Measurements from ENCODE around the gene UNC45A.

Gene UNC45A

DNA sequence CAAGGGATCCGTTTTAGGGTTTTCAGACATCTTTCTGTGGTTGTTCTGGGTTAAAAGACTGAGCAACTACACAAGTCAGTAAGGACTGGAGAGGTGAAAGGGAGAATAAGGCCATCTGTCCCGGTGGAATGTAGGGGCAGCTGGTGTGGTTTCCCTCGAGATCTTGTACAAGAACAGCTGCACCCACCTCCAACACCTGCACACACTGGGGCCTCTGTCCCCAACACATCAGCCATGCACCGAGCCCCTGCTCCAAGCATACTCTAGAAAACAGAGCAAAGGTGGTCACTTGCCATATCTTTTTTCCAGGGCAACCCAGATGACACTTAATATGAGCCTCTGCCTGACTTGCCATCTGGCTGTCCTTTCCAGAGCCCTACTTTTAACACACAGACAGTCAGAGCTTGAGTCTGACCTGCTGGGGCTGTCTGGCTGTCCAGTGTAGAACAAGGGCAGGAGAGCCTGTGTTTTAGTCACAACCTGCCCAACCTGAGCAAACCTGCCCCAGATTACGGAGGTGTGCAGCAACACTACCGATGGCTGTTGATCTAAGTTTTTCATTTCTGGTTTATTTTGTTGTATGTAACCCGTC is 19.8 kb upstream of the UNC45A start:
- no peaks in the 10 kb centered on the region for H3K36me3 ChIP-seq (ENCODE audit: control insufficient read depth, insufficient read depth, low read length)

GRCh38 chr15:90915808-90916440 is 19.2 kb upstream of the UNC45A start:
- H4K8ac ChIP-seq (ENCODE audit: low read depth, low read length), result no peak overlapping the region
- H3K23ac ChIP-seq (ENCODE audit: low read length), result no peak overlapping the region
- no peak overlapping the region for H3K56ac ChIP-seq (ENCODE audit: low read length)
- H3K4ac ChIP-seq (ENCODE audit: low read depth, low read length), result no peak overlapping the region
- no peak overlapping the region for H2BK5ac ChIP-seq (ENCODE audit: low read length)
- H2AK5ac ChIP-seq (ENCODE audit: low read length), result no peak overlapping the region
- H3K79me2 ChIP-seq (ENCODE audit: control insufficient read depth, insufficient read depth, low read length), result no peaks in the 10 kb centered on the region
- H2BK15ac ChIP-seq (replicated peaks; ENCODE audit: low read depth), result no peak overlapping the region
- no peak overlapping the region for H3K4me2 ChIP-seq (ENCODE audit: low read length)
- no peak overlapping the region for H2BK120ac ChIP-seq (ENCODE audit: low read depth, low read length)
- no peaks in the 10 kb centered on the region for H3K4me1 ChIP-seq (ENCODE audit: control insufficient read depth, low read depth, low read length)
- H3K79me1 ChIP-seq (ENCODE audit: low read length), result no peaks in the 10 kb centered on the region
- H3K27me3 ChIP-seq (ENCODE audit: insufficient read depth, low read length, poor library complexity), result no peaks in the 10 kb centered on the region
- H3K18ac ChIP-seq (ENCODE audit: low read length), result no peak overlapping the region
- WGBS (ENCODE audit: extremely low coverage, insufficient coverage, low lambda C conversion rate), result no CpG with 5 or more reads among the region's 25 CpGs
- no peak overlapping the region for H3K4me3 ChIP-seq (ENCODE audit: low read length)
- H4K5ac ChIP-seq (ENCODE audit: low read length), result no peak overlapping the region
- DNase-seq, result peak; percentile 28
- H3K36me3 ChIP-seq (ENCODE audit: control insufficient read depth, insufficient read depth, low read length), result no peaks in the 10 kb centered on the region
- H3K9ac ChIP-seq (ENCODE audit: low read length), result no peak overlapping the region
- no peak overlapping the region for H3K27ac ChIP-seq (ENCODE audit: low read depth, low read length)

More for the DNA sequence above, 19.8 kb upstream of the UNC45A start:
- no peak overlapping the region for H3K23ac ChIP-seq (ENCODE audit: low read length)
- no peak overlapping the region for H3K4me3 ChIP-seq (ENCODE audit: low read length)
- no peak overlapping the region for H4K5ac ChIP-seq (ENCODE audit: low read length)
- no peak overlapping the region for H3K4ac ChIP-seq (ENCODE audit: low read depth, low read length)
- no peak overlapping the region for H2AK5ac ChIP-seq (ENCODE audit: low read length)
- no CpG with 5 or more reads among the region's 7 CpGs for WGBS (ENCODE audit: extremely low coverage, insufficient coverage, low lambda C conversion rate)
- no peak overlapping the region for H2BK15ac ChIP-seq (replicated peaks; ENCODE audit: low read depth)
- no peak overlapping the region for H2BK5ac ChIP-seq (ENCODE audit: low read length)
- no peaks in the 10 kb centered on the region for H3K27me3 ChIP-seq (ENCODE audit: insufficient read depth, low read length, poor library complexity)
- H3K9ac ChIP-seq (ENCODE audit: low read length), result no peak overlapping the region
- H4K8ac ChIP-seq (ENCODE audit: low read depth, low read length), result no peak overlapping the region
- no peaks in the 10 kb centered on the region for H3K4me1 ChIP-seq (ENCODE audit: control insufficient read depth, low read depth, low read length)
- H3K56ac ChIP-seq (ENCODE audit: low read length), result no peak overlapping the region
- no peak overlapping the region for H3K4me2 ChIP-seq (ENCODE audit: low read length)
- no peaks in the 10 kb centered on the region for H3K79me1 ChIP-seq (ENCODE audit: low read length)
- no peak overlapping the region for H3K18ac ChIP-seq (ENCODE audit: low read length)
- H3K79me2 ChIP-seq (ENCODE audit: control insufficient read depth, insufficient read depth, low read length), result no peaks in the 10 kb centered on the region
- H2BK120ac ChIP-seq (ENCODE audit: low read depth, low read length), result no peak overlapping the region
- DNase-seq, result no peak
- no peak overlapping the region for H3K27ac ChIP-seq (ENCODE audit: low read depth, low read length)

DNA sequence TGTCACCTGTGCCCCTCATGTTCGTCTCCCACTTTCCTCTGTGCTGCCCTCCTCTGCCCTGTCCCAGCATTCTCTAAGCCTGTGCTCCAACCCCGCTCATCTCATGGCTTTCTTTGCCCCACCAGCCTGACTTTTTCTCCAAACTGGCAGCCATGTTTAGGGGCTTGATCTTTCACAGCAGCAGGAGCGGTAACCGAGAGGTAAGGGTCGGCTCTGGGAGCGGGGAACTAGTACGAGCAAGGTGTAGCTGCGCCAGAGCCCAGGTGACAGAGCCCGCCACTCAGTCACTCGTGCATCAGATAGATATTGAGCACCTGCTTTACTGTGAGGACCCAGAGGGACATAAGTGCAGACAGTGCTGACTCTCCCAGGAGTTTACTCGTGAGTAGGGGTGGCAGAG is 18.6 kb upstream of the UNC45A start:
- H3K27me3 ChIP-seq (ENCODE audit: insufficient read depth, low read length, poor library complexity), result no peaks in the 10 kb centered on the region
- H3K9ac ChIP-seq (ENCODE audit: low read length), result no peak overlapping the region
- no peaks in the 10 kb centered on the region for H3K79me1 ChIP-seq (ENCODE audit: low read length)
- H3K4ac ChIP-seq (ENCODE audit: low read depth, low read length), result no peak overlapping the region
- H3K18ac ChIP-seq (ENCODE audit: low read length), result no peak overlapping the region
- no peak overlapping the region for H2BK5ac ChIP-seq (ENCODE audit: low read length)
- no peaks in the 10 kb centered on the region for H3K4me1 ChIP-seq (ENCODE audit: control insufficient read depth, low read depth, low read length)
- WGBS (ENCODE audit: extremely low coverage, insufficient coverage, low lambda C conversion rate), result no CpG with 5 or more reads among the region's 11 CpGs
- no peak overlapping the region for H3K4me3 ChIP-seq (ENCODE audit: low read length)
- no peaks in the 10 kb centered on the region for H3K79me2 ChIP-seq (ENCODE audit: control insufficient read depth, insufficient read depth, low read length)
- H4K5ac ChIP-seq (ENCODE audit: low read length), result no peak overlapping the region
- no peak overlapping the region for H2BK15ac ChIP-seq (replicated peaks; ENCODE audit: low read depth)
- H2AK5ac ChIP-seq (ENCODE audit: low read length), result no peak overlapping the region
- no peak for DNase-seq
- no peaks in the 10 kb centered on the region for H3K36me3 ChIP-seq (ENCODE audit: control insufficient read depth, insufficient read depth, low read length)
- H3K4me2 ChIP-seq (ENCODE audit: low read length), result no peak overlapping the region
- H3K56ac ChIP-seq (ENCODE audit: low read length), result no peak overlapping the region
- no peak overlapping the region for H3K27ac ChIP-seq (ENCODE audit: low read depth, low read length)
- no peak overlapping the region for H2BK120ac ChIP-seq (ENCODE audit: low read depth, low read length)
- no peak overlapping the region for H3K23ac ChIP-seq (ENCODE audit: low read length)
- no peak overlapping the region for H4K8ac ChIP-seq (ENCODE audit: low read depth, low read length)

- no peaks in the 10 kb centered on the region for H3K36me3 ChIP-seq (ENCODE audit: control insufficient read depth, insufficient read depth, low read length)
- WGBS (ENCODE audit: extremely low coverage, insufficient coverage, low lambda C conversion rate), result no CpG with 5 or more reads among the region's 12 CpGs
- H4K5ac ChIP-seq (ENCODE audit: low read length), result no peak overlapping the region
- H2BK120ac ChIP-seq (ENCODE audit: low read depth, low read length), result no peak overlapping the region
- no peak overlapping the region for H2AK5ac ChIP-seq (ENCODE audit: low read length)
- H3K79me2 ChIP-seq (ENCODE audit: control insufficient read depth, insufficient read depth, low read length), result no peaks in the 10 kb centered on the region
- H2BK15ac ChIP-seq (replicated peaks; ENCODE audit: low read depth), result no peak overlapping the region
- H3K23ac ChIP-seq (ENCODE audit: low read length), result no peak overlapping the region
- H3K27me3 ChIP-seq (ENCODE audit: insufficient read depth, low read length, poor library complexity), result no peaks in the 10 kb centered on the region
- no peak overlapping the region for H3K9ac ChIP-seq (ENCODE audit: low read length)
- no peaks in the 10 kb centered on the region for H3K4me1 ChIP-seq (ENCODE audit: control insufficient read depth, low read depth, low read length)
- H4K8ac ChIP-seq (ENCODE audit: low read depth, low read length), result no peak overlapping the region
- no peak overlapping the region for H3K4me3 ChIP-seq (ENCODE audit: low read length)
- H3K4me2 ChIP-seq (ENCODE audit: low read length), result no peak overlapping the region
- DNase-seq, result no peak
- H3K56ac ChIP-seq (ENCODE audit: low read length), result no peak overlapping the region
- no peaks in the 10 kb centered on the region for H3K79me1 ChIP-seq (ENCODE audit: low read length)
- no peak overlapping the region for H3K4ac ChIP-seq (ENCODE audit: low read depth, low read length)
- H3K18ac ChIP-seq (ENCODE audit: low read length), result no peak overlapping the region
- no peak overlapping the region for H3K27ac ChIP-seq (ENCODE audit: low read depth, low read length)
- H2BK5ac ChIP-seq (ENCODE audit: low read length), result no peak overlapping the region
Measured at GRCh38 chr15:90917569-90917968, 17.5 kb upstream of the UNC45A start.

DNA sequence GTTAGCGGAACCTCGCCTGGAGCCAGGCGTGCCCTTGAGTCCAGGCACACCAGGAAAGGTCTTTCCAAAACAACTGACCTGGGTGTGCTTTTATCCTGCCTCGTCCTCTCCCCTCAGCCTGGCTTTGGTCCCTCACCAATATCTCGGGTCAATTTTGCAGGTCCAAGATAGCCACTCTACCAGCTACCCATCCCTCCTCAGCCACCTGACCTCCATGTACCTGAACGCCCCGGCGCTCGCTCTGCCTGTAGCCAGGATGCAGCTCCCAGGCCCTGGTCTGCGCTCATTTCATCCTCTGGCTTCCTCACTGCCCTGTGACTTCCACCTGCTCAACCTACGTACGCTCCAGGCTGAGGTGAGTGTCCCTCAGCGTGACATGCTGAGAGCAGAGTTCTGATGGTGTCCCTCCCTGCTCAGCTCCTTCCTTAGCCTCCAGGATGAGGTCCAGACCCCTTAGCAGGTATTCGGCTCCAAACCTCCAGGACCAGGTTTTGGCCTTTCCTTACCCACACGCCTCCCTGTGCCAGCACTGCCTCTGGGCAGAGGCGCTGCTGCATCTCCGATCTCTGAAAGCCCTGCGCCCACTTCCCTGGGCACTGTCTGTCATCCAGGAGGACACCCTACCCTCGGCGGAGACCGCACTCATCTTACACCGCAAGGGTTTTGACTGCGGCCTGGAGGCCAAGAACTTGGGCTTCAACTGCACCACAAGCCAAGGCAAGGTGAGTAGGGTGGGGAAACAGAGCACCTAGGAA is 16.9 kb upstream of the UNC45A start:
- Histone ChIP-seq H4K8ac (ENCODE audit: low read depth, low read length) (no peak overlapping the region), H3K79me2 (ENCODE audit: control insufficient read depth, insufficient read depth, low read length) (no peaks in the 10 kb centered on the region), H3K27me3 (ENCODE audit: insufficient read depth, low read length, poor library complexity) (no peaks in the 10 kb centered on the region), H3K23ac (ENCODE audit: low read length) (no peak overlapping the region), H3K27ac (ENCODE audit: low read depth, low read length) (no peak overlapping the region), H3K56ac (ENCODE audit: low read length) (no peak overlapping the region), H2AK5ac (ENCODE audit: low read length) (no peak overlapping the region), H3K4ac (ENCODE audit: low read depth, low read length) (no peak overlapping the region), H2BK15ac (replicated peaks; ENCODE audit: low read depth) (no peak overlapping the region), H3K4me2 (ENCODE audit: low read length) (no peak overlapping the region), H3K36me3 (ENCODE audit: control insufficient read depth, insufficient read depth, low read length) (no peaks in the 10 kb centered on the region), H3K18ac (ENCODE audit: low read length) (no peak overlapping the region), H3K4me1 (ENCODE audit: control insufficient read depth, low read depth, low read length) (no peaks in the 10 kb centered on the region), H4K5ac (ENCODE audit: low read length) (no peak overlapping the region), H3K79me1 (ENCODE audit: low read length) (no peaks in the 10 kb centered on the region), H3K4me3 (ENCODE audit: low read length) (no peak overlapping the region), H2BK5ac (ENCODE audit: low read length) (no peak overlapping the region), H3K9ac (ENCODE audit: low read length) (no peak overlapping the region), H2BK120ac (ENCODE audit: low read depth, low read length) (no peak overlapping the region)
- DNase-seq, result no peak
- WGBS (ENCODE audit: extremely low coverage, insufficient coverage, low lambda C conversion rate), result no CpG with 5 or more reads among the region's 23 CpGs

Data from mesendoderm (in vitro differentiated cells).